Pancreas (tissue), 10 donors: ENCODE results near the gene PCDHGA1. TPM values are rescaled to one million over a fixed set of nuclear protein-coding genes. Genes with fewer than 3 reads are reported as not detected.

Experiments
- ATAC-seq, 4 donors: fragments of 200-7000 bp; cut with Tn5 transposase; one replicate each; pipeline versions ENCODE4 v1.8.0 to v1.9.1; 2020; ENCODE audit warnings: mild to moderate bottlenecking in 4 of 4, moderate library complexity in 4 of 4
- DNase-seq, 6 donors: peaks; one replicate each; pipeline ENCODE4 v3.0.0-alpha.2; 2020
- FAIRE-seq: peaks from 2 replicates; lab custom pipeline; 2012; peaks lifted over from hg19 to GRCh38; lab: Jason Lieb, UNC
- H3K27ac ChIP-seq, 4 donors: fragments of 200-600 bp; sonication (generic); 1 replicate in 3 of 4; 2 replicates in 1 of 4; pipeline versions ENCODE4 v1.5.0 to v1.8.0; 2020
- H3K27me3 ChIP-seq, 4 donors: fragments of 200-600 bp; one replicate each; pipeline ENCODE4 v1.8.0; 2021
- H3K36me3 ChIP-seq, 3 donors: fragments of 200-600 bp; sonication (generic) in 1 of 3; one replicate each; pipeline versions ENCODE4 v1.5.0 to v1.8.0; 2020 to 2021
- H3K4me1 ChIP-seq, 3 donors: fragments of 200-600 bp; one replicate each; pipeline ENCODE4 v1.8.0; 2021
- H3K4me3 ChIP-seq, 4 donors: fragments of 200-600 bp; sonication (generic) in 2 of 4; one replicate each; pipeline versions ENCODE4 v1.5.0 to v1.8.0; 2020 to 2021
- H3K9me3 ChIP-seq, 4 donors: fragments of 200-600 bp; one replicate each; pipeline ENCODE4 v1.8.0; 2021
- CTCF ChIP-seq, 4 donors: fragments of 200-600 bp; sonication (generic) in 3 of 4; IDR thresholded peaks; one replicate each; pipeline versions ENCODE4 v1.5.0 to v1.8.0; 2021; ENCODE audit warnings: antibody characterized with exemption in 4 of 4
- WGBS, 2 donors: extraction: QIAGEN DNeasy Blood & Tissue Kit; methylation state at CpG; one replicate each; pipeline ENCODE4 v1.1.7; 2013; 5-methylcytosine and 5-hydroxymethylcytosine counted together
- intact Hi-C, 3 donors: fragments of 100-400 bp; cut with DNase I; formaldehyde crosslinking; loops; one replicate each; pipeline versions ENCODE4 v1.11.1 to v1.14.2; 2022
- polyA plus RNA-seq, 2 donors: library from polyadenylated mRNA; stranded (reverse); fragments of 200-250 nt; gene quantifications; one replicate each; pipeline ENCODE4 v1.2.3, GENCODE V29; 2013
- total RNA-seq, 6 donors: library from RNA; stranded (reverse); fragmentation: NEBNext Ultra II Directional in 4 of 6; extraction: Animal tissue kit (Norgen Biotek cat#: 25700) in 4 of 6; gene quantifications; one replicate each; pipeline versions ENCODE4 v1.2.1 to v1.2.4, GENCODE V29; 2021 to 2023
- donor health status: healthy with polysubstance abuse.
- donor health status: DM: no; HTN: no; CAD: no; lungs with moderate emphysema.
- donor health status: DM: no; HTN: no; CAD: no.
- donor health status: control.
- donor health status: control.
- donor health status: Bipolar disorder and iron deficiency.
- donor health status: DM: yes; HTN: yes; CAD: no.
- donor health status: DM: no; HTN: no; CAD: no.
- donor health status: DM: no; HTN: no; CAD: no.
- donor health status: DM: yes; HTN: yes; CAD: no.

Gene PCDHGA1
- total and polyA plus RNA-seq, 8 donors = 0.19 to 0.67 (median 0.32) TPM

GRCh38 chr5:141465351-141465750, 135.0 kb downstream of the PCDHGA1 start:
- Histone ChIP-seq H3K9me3 (no peaks in the 10 kb centered on the region), H3K27ac (no peak overlapping the region), H3K36me3 (no peaks in the 10 kb centered on the region), H3K4me1 (no peaks in the 10 kb centered on the region), H3K27me3 (no peaks in the 10 kb centered on the region), H3K4me3 (no peak overlapping the region)
- no peak for DNase-seq
- intact Hi-C loops = no loop called here
- 99 to 100% methylated on average over 3 of the region's 3 CpGs for WGBS, 2 donors
- FAIRE-seq = no peak
- ATAC-seq = no peak
- no peak for TF ChIP-seq CTCF (IDR thresholded peaks at IDR 0.05)

GRCh38 chr5:141475625-141476131, 145.4 kb downstream of the PCDHGA1 start, which contains the start of gene PCDHGC3:
Gene PCDHGC3, plus strand, starts transcription at chr5:141475966. Its CDS starts 151 bp downstream, at chr5:141476117.
- intact Hi-C loops = no loop called here
- peak within 1 kb of the TSS; percentile 15 to 55 (median 45) for H3K4me3 ChIP-seq
- peak; percentile 97 to 99 (median 97) for ATAC-seq
- no peaks in the 10 kb centered on the region for H3K36me3 ChIP-seq
- peak within 1 kb of the TSS in 3 of 4 donors; percentile 69 to 85 (median 83) for H3K27ac ChIP-seq
- H3K27me3 ChIP-seq = no peaks in the 10 kb centered on the region
- no peak for TF ChIP-seq CTCF (IDR thresholded peaks at IDR 0.05)
- H3K9me3 ChIP-seq = no peaks in the 10 kb centered on the region
- peak; percentile 85 to 94 (median 90) for DNase-seq
- 0% methylated on average over 28 of the region's 28 CpGs for WGBS, 2 donors
- FAIRE-seq = peak; percentile 87
- peaks cover 0 to 21% (median 0%) of the 10 kb centered on the region in 3 donors for H3K4me1 ChIP-seq

- peak; percentile 21 to 73 (median 42) for DNase-seq
- H3K36me3 ChIP-seq = no peaks in the 10 kb centered on the region
- no peaks in the 10 kb centered on the region for H3K27me3 ChIP-seq
- no peak for TF ChIP-seq CTCF (IDR thresholded peaks at IDR 0.05)
- 3 to 4% methylated on average over 58 of the region's 58 CpGs for WGBS, 2 donors
- H3K4me3 ChIP-seq = peak overlapping the region; percentile 15 to 55 (median 45)
- peaks cover 0 to 21% (median 0%) of the 10 kb centered on the region in 3 donors for H3K4me1 ChIP-seq
- no peak for FAIRE-seq
- no peaks in the 10 kb centered on the region for H3K9me3 ChIP-seq
- ATAC-seq = peak; percentile 49 to 71 (median 60)
- intact Hi-C loops = no loop called here
- H3K27ac ChIP-seq = peak overlapping the region in 3 of 4 donors; percentile 69 to 85 (median 83)
Observed at GRCh38 chr5:141476132-141476911, 146.0 kb downstream of the PCDHGA1 start.

GRCh38 chr5:141477044-141477575, 146.8 kb downstream of the PCDHGA1 start:
- Histone ChIP-seq H3K27me3 (no peaks in the 10 kb centered on the region), H3K27ac (no peak overlapping the region), H3K36me3 (no peaks in the 10 kb centered on the region), H3K4me3 (peak overlapping the region in 3 of 4 donors; percentile 15 to 55 (median 52)), H3K4me1 (peaks cover 0 to 21% (median 0%) of the 10 kb centered on the region in 3 donors), H3K9me3 (no peaks in the 10 kb centered on the region)
- DNase-seq (no peak), FAIRE-seq (no peak), ATAC-seq (no peak)
- no peak for TF ChIP-seq CTCF (IDR thresholded peaks at IDR 0.05)
- intact Hi-C loops = no loop called here
- 55 to 56% methylated on average over 24 of the region's 24 CpGs for WGBS, 2 donors
